COLO668 (cell line): ENCODE results near the gene NCKAP5.

Experiments
- DNase-seq: peaks from one replicate; lab custom pipeline; 2025; ENCODE audit not compliant: unreplicated experiment; lab: John Stamatoyannopoulos, UW

Gene NCKAP5

DNA sequence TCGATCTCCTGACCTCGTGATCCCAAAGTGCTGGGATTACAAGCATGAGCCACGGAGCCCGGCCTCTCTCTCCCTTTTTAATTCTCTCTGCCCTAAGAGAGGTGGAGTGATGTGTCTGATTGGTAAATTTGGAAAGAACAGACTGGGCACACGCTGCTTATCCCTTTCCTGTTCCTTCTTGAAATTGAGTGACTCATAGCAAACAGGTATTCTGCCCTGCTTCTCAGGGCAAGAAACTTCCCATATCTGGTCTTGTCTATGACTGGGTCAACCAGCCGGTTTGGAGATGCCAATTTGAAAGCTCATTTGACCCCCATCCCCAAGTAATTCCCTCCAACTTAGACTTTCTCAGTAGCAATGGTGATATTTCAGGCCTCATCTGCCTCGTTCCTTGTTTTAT is 913.3 kb downstream of the NCKAP5 start:
- no peak for DNase-seq

DNA sequence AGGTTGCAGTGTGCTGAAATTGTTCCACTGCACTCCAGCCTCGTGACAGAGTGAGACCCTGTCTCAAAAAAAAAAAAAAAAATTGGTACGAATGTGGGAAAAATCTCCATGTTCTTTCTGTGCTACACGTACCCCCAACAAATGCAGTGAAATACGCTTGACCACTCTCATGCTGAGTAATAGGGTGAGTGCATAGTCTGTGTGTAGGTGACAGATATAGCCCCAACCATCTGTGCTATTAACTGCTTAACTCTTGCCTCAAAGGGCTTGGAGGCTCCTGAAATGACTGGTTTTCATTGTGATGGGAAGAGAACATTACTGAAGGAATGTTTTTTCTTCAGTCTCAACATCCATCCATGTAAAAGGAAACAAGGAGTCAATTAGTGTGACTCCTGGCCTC is 913.9 kb downstream of the NCKAP5 start:
- DNase-seq, result no peak

DNA sequence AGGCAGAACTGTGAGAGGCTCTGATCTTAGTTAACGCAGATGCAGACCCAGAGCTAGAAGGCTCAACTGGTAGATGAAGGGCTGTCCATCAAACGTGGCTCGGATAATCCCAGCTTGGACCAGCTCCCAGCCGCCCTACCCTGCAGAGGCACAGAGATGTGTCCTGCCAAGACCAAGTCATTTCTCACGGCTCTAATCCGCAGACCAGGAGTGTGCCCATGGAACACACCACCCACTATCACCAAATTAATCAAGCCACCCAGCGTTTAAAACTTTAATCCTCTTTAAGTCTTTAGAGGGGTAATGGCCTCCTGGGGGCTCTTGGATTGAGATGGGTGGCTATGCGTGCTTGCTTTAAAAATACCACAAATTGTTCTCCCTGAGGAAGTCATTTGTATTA is 915.8 kb downstream of the NCKAP5 start:
- DNase-seq, result no peak

DNA sequence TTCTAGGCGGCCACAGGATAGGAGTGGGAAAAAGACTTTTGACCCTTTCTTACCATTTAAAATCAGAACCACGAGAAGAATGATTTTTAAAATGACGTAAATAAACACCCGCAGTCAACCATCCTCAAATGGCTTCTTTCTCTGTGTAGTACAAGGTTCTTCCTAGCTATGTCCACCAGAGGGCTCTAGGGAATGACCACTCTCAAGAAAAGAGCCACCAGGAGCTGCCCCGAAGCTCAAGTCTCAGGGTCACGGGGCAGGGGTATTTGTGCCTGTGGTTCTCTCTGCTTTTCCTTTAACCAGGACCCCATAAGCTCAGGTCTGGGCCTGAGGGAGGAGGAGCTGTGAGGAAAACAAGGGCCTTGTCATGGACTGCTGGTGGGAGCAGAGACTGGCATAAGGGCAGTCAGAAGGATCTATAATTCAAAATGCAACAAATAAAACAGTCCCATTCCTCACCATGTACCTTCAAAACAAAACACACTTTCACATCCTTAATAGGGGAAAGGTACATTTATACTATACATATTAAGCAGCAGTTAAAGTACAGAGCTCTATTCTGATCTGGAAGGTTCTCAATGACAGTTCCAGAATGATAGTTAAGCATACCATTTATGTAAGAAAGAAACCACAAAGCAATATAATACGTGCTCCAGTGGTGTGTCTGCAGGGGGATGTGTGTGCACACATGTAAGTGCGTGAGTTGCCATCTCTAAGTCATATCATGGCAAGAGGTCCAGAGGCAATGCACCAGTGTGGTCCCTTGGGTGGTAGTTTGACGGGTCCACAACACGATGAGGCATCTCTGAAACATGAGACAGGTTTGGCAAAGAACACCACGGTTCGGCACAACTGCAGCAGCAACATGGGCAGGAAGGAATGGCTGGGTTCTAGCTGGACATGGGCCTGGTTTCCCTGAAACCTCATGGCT is 916.9 kb downstream of the NCKAP5 start:
- DNase-seq, result no peak

DNA sequence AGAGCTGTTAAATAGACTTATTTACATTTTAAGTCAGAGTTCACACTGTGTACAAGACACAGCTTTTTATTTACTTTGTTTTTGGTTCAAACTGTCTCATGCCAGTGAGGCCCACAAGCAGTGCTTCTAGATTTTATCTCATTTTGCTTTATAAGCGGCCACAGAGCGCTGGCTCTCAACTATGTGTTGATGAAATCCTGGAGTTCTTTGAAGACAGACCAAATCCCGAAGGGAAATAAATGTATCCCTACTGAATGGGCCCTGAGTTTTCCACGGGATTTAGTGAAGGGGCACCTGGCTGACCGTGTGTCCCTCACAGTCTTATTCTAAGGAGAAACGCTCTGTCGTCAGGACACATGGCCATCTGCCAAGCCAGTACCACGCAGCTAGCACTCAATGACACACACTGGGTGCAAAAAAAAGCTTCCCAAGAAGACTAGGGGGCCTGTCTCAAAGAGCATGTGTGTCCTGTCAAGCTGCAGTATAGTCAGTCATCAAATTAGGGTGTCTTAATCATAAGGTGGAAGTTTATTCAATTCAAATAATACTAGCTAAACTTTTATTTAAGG is 921.6 kb downstream of the NCKAP5 start:
- DNase-seq, result no peak

DNA sequence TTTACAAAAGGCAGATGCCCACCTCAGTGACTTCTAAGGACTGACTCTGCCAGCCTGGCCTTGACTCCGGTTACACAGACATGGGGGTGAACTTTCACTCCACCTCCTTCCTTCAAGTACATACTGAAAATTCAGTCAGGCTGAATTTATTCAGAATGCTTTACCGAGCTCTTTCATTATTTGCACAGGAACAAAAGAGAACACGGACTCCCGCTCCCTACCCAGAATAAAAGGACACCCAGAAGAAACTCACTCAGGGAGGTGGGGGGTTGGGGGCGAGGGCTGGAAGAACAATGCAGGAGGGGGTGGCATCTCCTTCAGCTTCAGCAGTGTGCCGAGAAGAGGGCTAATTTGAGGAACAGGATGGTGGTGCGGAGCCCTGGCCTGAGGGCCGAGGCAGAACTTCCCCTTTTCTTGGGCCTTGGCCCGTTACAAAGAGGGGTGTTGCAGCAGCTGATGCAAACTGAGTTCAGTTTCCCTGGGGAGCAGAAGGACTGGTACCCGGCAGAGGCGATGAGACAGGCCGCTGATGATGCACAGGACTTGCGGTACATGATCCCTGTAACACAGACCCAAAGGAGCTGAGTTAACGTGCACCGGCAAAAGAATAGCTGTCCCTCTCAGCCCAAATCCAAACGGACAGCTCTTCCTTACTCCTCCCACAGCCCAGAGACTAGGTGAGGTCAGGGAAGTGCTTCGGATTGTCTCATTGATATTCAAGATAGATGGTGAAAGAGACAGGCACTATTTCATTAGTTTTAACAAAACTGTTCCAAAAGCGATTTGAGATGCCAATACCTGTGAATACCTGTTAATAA is 922.3 kb downstream of the NCKAP5 start:
- DNase-seq, result no peak

DNA sequence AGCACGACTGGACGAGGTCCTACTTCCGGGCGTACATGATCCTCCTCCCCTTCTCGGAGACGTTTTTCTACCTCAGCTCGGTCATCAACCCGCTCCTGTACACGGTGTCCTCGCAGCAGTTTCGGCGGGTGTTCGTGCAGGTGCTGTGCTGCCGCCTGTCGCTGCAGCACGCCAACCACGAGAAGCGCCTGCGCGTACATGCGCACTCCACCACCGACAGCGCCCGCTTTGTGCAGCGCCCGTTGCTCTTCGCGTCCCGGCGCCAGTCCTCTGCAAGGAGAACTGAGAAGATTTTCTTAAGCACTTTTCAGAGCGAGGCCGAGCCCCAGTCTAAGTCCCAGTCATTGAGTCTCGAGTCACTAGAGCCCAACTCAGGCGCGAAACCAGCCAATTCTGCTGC is 923.1 kb downstream of the NCKAP5 start:
- DNase-seq, result no peak

DNA sequence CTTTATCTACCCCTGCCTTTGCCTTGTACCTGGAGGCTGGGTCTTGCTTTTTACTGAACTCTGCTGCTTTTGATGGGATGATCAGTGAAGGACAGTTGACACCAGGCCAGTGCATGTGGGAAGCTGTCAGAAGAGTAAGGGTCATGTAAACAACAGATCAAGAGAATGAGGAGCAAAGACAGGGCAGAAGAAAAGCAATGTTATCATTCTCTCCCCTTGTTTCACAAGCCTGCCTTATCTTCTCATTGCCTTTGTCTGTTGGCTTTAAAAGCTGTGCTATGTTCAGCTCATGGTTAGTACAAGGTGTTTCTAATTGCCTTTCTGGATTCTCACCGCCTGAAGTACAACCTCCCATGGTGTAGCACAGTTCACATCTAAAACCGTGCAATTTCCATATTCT is 925.8 kb downstream of the NCKAP5 start:
- DNase-seq, result no peak

DNA sequence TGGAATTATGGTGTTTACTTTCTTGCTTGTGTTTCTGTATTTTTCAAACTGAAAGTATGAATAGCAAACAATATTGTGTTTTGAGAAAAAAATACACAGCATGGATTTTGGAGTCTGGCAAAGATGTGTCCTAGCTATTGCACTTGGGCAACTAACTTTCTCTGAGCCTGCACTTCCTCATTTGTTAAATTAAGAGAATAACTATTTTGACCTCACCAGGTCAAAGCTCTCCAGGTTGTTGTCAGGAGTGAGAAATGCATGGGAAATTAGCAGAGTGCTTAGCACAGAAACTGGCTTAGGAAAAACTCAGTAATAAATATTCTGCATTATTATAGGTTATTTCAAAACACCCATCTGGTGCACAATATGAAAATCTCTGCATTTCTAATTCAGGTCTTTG is 926.4 kb downstream of the NCKAP5 start:
- DNase-seq, result no peak

DNA sequence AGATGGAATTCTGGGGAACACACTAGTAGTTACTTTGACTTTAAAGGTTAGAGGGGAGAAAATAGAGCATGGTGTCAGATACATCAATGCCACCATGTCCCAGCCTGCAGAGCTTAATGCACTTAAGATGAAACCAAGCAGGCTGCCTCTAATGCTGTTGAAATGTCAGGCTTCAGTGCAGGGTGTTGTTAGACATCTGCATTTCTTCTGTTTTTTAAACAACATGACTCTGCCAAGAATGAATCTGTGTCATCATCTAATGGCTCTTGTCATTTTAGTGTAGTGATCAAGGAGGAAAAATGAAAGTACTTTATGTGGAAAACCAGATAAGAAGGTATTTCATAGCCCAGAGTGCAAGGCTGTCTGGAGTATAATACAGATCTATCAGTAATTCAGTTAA is 928.1 kb downstream of the NCKAP5 start:
- no peak for DNase-seq

DNA sequence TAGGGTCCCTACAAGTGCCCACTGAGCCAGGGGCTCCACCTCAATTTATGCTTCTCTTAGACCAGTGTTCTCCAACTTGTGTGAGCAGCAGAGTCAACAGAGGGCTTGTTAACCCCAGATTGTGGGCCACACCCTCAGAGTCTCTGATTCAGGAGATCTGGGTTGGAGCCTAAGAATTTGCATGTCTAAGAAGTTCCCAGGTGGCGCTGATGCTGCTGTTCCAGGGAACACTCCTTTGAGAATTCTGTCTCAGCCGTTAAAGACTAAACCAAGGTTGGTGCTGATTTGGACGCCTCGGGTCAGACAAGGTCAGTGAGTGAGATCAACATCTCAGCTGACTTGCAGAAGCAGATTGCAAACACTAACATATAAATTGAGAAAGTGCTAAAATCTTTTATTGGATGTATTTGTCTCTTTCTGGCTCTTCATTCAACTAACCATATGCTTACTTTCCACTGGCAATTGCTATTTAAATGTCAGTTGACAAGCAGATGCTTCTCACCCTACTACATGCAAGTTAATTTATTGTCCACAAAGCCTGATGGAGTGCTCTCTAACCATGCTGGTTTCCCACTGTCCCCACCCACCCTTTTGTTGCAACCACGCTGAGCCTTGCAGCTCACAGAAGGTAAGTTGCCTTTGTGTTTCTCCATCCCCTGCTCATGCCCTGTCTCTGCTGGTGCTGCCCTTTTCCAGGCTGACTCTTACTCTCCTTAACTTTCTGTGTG is 929.8 kb downstream of the NCKAP5 start:
- no peak for DNase-seq

DNA sequence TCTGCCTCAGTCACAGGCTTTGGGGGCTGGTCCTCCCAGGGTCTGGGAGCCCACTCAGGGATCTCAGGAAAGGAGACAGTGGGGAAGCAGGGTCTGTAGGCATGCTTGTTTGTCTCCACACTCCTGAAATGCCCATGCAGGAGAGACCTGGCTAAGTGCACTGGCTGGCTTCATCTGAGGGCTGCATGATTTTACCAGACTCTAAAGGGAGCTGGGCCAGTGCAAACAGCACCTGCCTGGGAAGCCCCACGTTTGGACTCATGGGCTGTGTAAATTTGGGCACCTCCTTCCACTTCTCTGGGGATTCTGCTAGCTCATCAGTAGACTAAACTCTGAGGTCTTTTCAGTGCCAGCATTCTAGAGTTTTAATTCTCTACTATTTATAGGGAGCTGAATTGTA is 931.9 kb downstream of the NCKAP5 start:
- no peak for DNase-seq

DNA sequence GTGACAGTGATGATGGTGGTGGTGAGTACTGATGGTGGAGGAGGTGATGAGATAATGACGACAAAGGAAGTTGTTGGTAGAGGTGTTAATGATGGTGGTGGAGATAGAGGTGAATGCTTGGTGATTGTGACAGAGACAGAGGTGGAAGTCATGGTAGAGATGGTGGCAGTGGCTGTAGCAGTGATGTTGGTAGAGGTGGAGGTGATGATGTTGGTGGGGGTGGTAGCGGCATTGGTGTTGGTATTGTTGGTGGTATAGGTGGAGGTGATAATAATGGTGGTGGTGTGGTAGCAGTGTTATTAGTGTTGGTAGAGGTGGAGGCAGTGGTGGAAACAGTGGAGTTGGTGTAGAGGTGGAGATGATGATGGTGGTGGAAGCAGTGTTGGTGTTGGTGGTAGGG is 934.6 kb downstream of the NCKAP5 start:
- no peak for DNase-seq

DNA sequence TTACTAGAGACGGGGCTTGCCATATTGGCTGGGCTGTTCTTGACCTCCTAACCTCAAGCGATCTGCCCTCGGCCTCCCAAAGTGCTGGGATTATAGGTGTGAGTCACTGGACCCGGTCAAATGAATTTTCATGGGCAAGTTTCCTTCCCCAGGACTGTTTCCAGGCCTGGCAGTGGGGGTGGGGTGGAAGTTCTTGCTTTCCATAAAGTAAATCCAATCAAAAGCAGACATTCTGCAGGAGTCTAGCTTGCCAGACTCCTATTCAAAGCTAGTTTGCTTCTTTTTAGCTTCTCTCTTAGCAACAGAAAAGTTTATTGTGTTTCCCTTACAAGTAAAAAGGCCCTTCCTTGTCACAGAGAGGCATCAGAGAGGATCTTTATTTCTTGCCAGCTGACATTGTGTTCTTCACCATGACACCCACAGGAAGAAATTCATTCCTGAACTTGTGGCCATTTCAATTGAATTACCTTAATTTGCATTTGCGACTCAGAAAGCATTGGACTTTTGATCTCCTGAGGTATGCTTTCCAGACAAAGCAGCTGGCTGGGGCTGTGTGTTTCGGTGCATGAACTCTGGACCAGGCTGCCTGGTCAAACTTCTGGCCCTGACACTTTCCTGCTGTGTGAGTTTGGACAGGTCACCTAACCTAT is 936.1 kb downstream of the NCKAP5 start:
- DNase-seq, result no peak

DNA sequence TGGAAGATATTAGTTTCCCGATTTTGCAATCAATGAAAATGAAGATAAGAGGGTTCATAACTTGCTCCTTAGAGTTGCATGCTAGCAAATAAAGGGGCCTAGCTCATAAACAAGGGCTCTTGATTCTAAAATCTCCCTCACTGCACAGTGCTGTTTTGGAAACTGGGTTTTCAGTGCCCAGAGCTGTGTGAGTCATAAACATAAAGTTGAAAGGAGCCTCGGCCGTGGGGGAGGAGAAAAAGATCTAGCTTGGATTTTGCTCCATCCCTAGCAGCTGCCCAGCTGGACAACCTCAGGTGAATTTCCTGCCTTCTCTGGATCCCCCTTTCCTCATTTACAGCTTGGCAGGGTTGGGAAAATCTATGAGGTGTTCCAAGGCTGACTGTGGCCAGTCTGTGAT is 940.7 kb downstream of the NCKAP5 start:
- no peak for DNase-seq

DNA sequence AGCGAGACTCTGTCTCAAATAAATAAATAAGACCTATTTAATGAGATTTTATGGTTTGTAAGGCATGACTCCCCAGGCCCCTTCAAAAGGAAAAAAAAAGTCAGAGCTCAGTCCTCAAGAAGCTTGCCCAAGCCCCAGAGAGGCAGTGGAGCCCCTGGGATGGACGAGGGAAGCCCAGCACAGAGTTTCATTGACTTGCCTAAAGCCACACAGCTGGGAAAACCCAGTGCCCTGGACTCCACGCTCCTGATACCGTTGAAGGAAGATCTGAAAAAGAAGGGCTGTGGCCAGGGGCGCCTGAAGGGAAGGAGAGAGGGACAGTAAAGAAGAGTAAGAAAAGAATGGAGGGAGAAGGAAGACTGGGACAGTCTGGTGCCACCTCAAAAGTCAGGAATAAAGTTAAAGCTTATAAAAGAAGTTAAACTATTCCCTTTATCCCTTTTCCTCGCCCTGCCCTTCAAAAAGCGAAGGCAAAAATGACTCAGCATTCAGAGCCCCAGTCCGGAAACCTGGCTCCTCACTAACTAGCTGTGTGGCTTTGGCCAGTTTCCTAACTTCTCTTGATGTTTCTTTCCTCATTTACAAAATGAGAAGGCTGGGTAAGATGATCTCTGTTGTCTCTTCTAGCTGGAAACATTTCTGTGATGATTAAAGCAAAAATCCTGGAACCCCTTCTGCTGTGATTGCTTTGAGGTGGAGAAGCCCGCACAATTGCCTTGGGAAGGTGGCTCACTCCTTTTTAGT is 945.0 kb downstream of the NCKAP5 start:
- DNase-seq, result no peak
